Measurements from ENCODE around the gene CREB3L4. TPM values are rescaled to one million over a fixed set of nuclear protein-coding genes. Genes with fewer than 3 reads are reported as not detected.

CREB3L4 gene
- total RNA-seq, result 5.0 TPM
- long read RNA-seq, partial matches to known transcripts, result 0 of 10 reads
- long read RNA-seq, other reads (novel, unspliced or antisense), result 4 of 10 reads

- intact Hi-C loops (cut with micrococcal nuclease), result no loop called here
- peak; percentile 93 for DNase-seq
- ATAC-seq, result peak; percentile 84
Measured at GRCh38 chr1:153967107-153967999, at the start of gene CREB3L4. Gene CREB3L4, plus strand, starts transcription at chr1:153967902. Its CDS starts 624 bp downstream, at chr1:153968526.

- ATAC-seq (no peak), DNase-seq (no peak)
- intact Hi-C loops (cut with micrococcal nuclease), result loop anchor here (10.0 kb wide), 1 partner anchor 95 kb away; no protein-coding TSS in a partner anchor
Measured at GRCh38 chr1:153919876-153920852, 47.5 kb upstream of the CREB3L4 start.

GRCh38 chr1:153921080-153921802 is 46.5 kb upstream of the CREB3L4 start:
- intact Hi-C loops (cut with micrococcal nuclease), result loop anchor here (10.0 kb wide), 1 partner anchor 96 kb away; no protein-coding TSS in a partner anchor
- no peak for DNase-seq
- ATAC-seq, result no peak

- no peak for ATAC-seq
- DNase-seq, result no peak
- intact Hi-C loops (cut with micrococcal nuclease), result loop anchor here (10.0 kb wide), 1 partner anchor 97 kb away; no protein-coding TSS in a partner anchor
Measured at GRCh38 chr1:153921803-153922075, 46.0 kb upstream of the CREB3L4 start.

- peak; percentile 45 for ATAC-seq
- DNase-seq, result no peak
- intact Hi-C loops (cut with micrococcal nuclease), result loop anchor here (10.0 kb wide), 1 partner anchor 98 kb away; no protein-coding TSS in a partner anchor
Measured at GRCh38 chr1:153922076-153922971, 45.4 kb upstream of the CREB3L4 start.

GRCh38 chr1:153922972-153923925 is 44.5 kb upstream of the CREB3L4 start, which contains the start of gene GATAD2B:
Gene GATAD2B, minus strand, starts transcription at chr1:153922972. Its CDS starts 94,625 bp downstream, at chr1:153828347.
- intact Hi-C loops (cut with micrococcal nuclease), result loop anchor here (10.0 kb wide), 1 partner anchor 98 kb away; no protein-coding TSS in a partner anchor
- peak; percentile 98 for ATAC-seq
- DNase-seq, result peak; percentile 100

- no peak for DNase-seq
- intact Hi-C loops (cut with micrococcal nuclease), result loop anchor here (10.0 kb wide), 1 partner anchor 102 kb away; no protein-coding TSS in a partner anchor
- ATAC-seq, result no peak
Measured at GRCh38 chr1:153926405-153926804, 41.3 kb upstream of the CREB3L4 start.

GRCh38 chr1:153928245-153928644 is 39.5 kb upstream of the CREB3L4 start:
- ATAC-seq, result no peak
- no peak for DNase-seq
- intact Hi-C loops (cut with micrococcal nuclease), result loop anchor here (10.0 kb wide), 1 partner anchor 103 kb away; no protein-coding TSS in a partner anchor

GRCh38 chr1:153928791-153929341 is 38.8 kb upstream of the CREB3L4 start:
- ATAC-seq (no peak), DNase-seq (no peak)
- intact Hi-C loops (cut with micrococcal nuclease), result loop anchor here (10.0 kb wide), 1 partner anchor 104 kb away; no protein-coding TSS in a partner anchor

- no peak for DNase-seq
- intact Hi-C loops (cut with micrococcal nuclease), result loop anchor here (10.0 kb wide), 1 partner anchor 105 kb away; no protein-coding TSS in a partner anchor
Measured at GRCh38 chr1:153929426-153929825, 38.3 kb upstream of the CREB3L4 start.

GRCh38 chr1:153929981-153930948 is 37.4 kb upstream of the CREB3L4 start:
- intact Hi-C loops (cut with micrococcal nuclease), result loop anchor here (10.0 kb wide), 1 partner anchor 105 kb away; no protein-coding TSS in a partner anchor
- DNase-seq (no peak), ATAC-seq (no peak)

More at GRCh38 chr1:153929426-153929825, 38.3 kb upstream of the CREB3L4 start:
- no peak for ATAC-seq

- DNase-seq (no peak), ATAC-seq (no peak)
- intact Hi-C loops (cut with micrococcal nuclease), result no loop called here
Measured at GRCh38 chr1:153932156-153933131, 35.3 kb upstream of the CREB3L4 start.

- DNase-seq, result no peak
- ATAC-seq, result no peak
- intact Hi-C loops (cut with micrococcal nuclease), result no loop called here
Measured at GRCh38 chr1:153933430-153933829, 34.3 kb upstream of the CREB3L4 start.

GRCh38 chr1:153933955-153934354 is 33.7 kb upstream of the CREB3L4 start:
- DNase-seq, result no peak
- ATAC-seq, result no peak
- intact Hi-C loops (cut with micrococcal nuclease), result no loop called here

All from left ventricle myocardium superior (tissue), 1 donor.